Tibial nerve (tissue), 4 donors: ENCODE data around the gene USP6NL. TPM values are rescaled to one million over a fixed set of nuclear protein-coding genes. Genes with fewer than 3 reads are reported as not detected.

Source experiments
- DNase-seq, 2 donors: peaks; one replicate each; pipeline ENCODE4 v3.0.0-alpha.2; 2019; ENCODE audit warnings: low spot score in 2 of 2
- H3K27ac ChIP-seq, 4 donors: fragments of 200-600 bp; sonication (generic) in 3 of 4; one replicate each; pipeline ENCODE4 v1.5.1; 2017 to 2019; ENCODE audit warnings: mild to moderate bottlenecking in 1 of 4
- H3K27me3 ChIP-seq, 2 donors: fragments of 200-600 bp; sonication (generic) in 1 of 2; one replicate each; pipeline versions ENCODE4 v1.5.1 to v1.6.0; 2017 to 2019
- H3K36me3 ChIP-seq, 3 donors: fragments of 200-600 bp; sonication (generic); one replicate each; pipeline ENCODE4 v1.5.1; 2018 to 2019
- H3K4me1 ChIP-seq, 4 donors: fragments of 200-600 bp; sonication (generic) in 3 of 4; one replicate each; pipeline ENCODE4 v1.5.1; 2017 to 2019
- H3K4me3 ChIP-seq, 4 donors: fragments of 200-600 bp; sonication (generic) in 3 of 4; one replicate each; pipeline ENCODE4 v1.5.1; 2017 to 2019; ENCODE audit warnings: mild to moderate bottlenecking in 1 of 4, moderate library complexity in 1 of 4
- H3K9me3 ChIP-seq, 4 donors: fragments of 200-600 bp; sonication (generic) in 3 of 4; one replicate each; pipeline ENCODE4 v1.5.1; 2017 to 2019
- EP300 ChIP-seq, 2 donors: sonication (generic); formaldehyde crosslinking; IDR thresholded peaks; one replicate each; pipeline ENCODE4 v1.6.1; 2017; ENCODE audit warnings: antibody characterized with exemption in 2 of 2, mild to moderate bottlenecking in 1 of 2
- POLR2A ChIP-seq, 2 donors: fragments of 450-650 bp; IDR thresholded peaks; one replicate each; pipeline ENCODE4 v1.6.1; 2017; ENCODE audit warnings: antibody characterized with exemption in 2 of 2, mild to moderate bottlenecking in 2 of 2, moderate library complexity in 2 of 2
- WGBS, 2 donors: methylation state at CpG; one replicate each; pipeline ENCODE4 v1.1.5; 2018; 5-methylcytosine and 5-hydroxymethylcytosine counted together
- total RNA-seq, 4 donors: library from RNA; depleted of rRNA; stranded (reverse); fragments of >200 nt; gene quantifications; one replicate each; pipeline ENCODE4 v1.1.0, GENCODE V29; 2016
- TF ChIP-seq, protein P1 (sequence below), 5 experiments: fragments of 200-600 bp in 3 of 5; fragments of 450-650 bp in 2 of 5; sonication (generic) in 3 of 5; IDR thresholded peaks; one replicate each; pipeline ENCODE4 v1.5.1; 2016 to 2019; ENCODE audit warnings: antibody characterized with exemption in 5 of 5, mild to moderate bottlenecking in 3 of 5, moderate library complexity in 2 of 5

Gene USP6NL
- total RNA-seq, 4 donors from 2014 or later: 21.8 to 33.9 (median 25.0) TPM

DNA sequence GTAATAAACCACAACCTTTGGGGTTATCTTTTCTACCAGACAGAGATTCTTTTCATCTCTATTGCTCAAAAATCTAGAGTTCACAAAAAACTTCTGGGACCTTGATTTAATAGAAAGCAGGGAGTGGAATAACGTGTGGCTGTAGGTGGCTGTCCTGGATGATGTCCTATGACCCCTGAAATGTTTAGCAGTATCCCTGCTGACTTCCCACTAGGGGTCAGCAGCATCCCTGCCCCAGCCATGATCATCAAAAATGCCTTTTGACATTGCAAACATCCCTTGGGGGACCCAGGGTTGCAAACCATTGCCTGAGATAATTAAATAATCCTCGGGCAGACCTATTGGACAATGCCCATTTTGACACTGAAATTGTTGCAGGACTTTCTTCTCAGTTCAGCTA is 177.1 kb downstream of the USP6NL start:
- Histone ChIP-seq H3K27ac (no peak overlapping the region), H3K4me1 (no peaks in the 10 kb centered on the region), H3K36me3 (no peaks in the 10 kb centered on the region), H3K4me3 (no peak overlapping the region), H3K27me3 (no peaks in the 10 kb centered on the region), H3K9me3 (peaks cover 0 to 8% (median 0%) of the 10 kb centered on the region in 4 donors)
- DNase-seq: no peak
- 35 to 43% methylated on average over 2 of the region's 2 CpGs for WGBS, 2 donors
- TF ChIP-seq, protein P1, sequence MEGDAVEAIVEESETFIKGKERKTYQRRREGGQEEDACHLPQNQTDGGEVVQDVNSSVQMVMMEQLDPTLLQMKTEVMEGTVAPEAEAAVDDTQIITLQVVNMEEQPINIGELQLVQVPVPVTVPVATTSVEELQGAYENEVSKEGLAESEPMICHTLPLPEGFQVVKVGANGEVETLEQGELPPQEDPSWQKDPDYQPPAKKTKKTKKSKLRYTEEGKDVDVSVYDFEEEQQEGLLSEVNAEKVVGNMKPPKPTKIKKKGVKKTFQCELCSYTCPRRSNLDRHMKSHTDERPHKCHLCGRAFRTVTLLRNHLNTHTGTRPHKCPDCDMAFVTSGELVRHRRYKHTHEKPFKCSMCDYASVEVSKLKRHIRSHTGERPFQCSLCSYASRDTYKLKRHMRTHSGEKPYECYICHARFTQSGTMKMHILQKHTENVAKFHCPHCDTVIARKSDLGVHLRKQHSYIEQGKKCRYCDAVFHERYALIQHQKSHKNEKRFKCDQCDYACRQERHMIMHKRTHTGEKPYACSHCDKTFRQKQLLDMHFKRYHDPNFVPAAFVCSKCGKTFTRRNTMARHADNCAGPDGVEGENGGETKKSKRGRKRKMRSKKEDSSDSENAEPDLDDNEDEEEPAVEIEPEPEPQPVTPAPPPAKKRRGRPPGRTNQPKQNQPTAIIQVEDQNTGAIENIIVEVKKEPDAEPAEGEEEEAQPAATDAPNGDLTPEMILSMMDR (IDR thresholded peaks at IDR 0.05): no peak
- TF ChIP-seq EP300 (IDR thresholded peaks at IDR 0.05): no peak
- TF ChIP-seq POLR2A (IDR thresholded peaks at IDR 0.05): no peak

DNA sequence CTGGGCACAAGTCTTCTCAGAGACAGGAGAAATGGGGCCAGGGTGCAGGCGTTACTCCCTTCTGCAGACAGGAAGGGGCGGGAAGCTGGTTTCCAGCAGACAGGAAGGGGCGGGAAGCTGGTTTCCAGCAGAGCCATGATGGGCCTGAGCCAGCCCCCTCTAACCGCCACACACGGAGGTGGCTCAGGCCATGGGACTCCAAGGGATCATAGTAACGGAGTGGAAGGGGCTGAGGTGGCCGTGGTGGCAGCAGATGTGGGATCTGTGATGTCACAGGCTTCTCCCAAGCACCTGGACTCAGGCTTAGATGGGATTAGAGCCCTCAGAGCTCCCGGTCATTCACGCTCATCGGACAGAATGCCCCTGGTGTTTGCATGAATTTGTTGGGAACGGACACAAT is 177.8 kb downstream of the USP6NL start:
- Histone ChIP-seq H3K4me1 (no peaks in the 10 kb centered on the region), H3K36me3 (no peaks in the 10 kb centered on the region), H3K4me3 (no peak overlapping the region), H3K9me3 (peaks cover 0 to 12% (median 0%) of the 10 kb centered on the region in 4 donors), H3K27me3 (no peaks in the 10 kb centered on the region), H3K27ac (no peak overlapping the region)
- WGBS, 2 donors: 90 to 91% methylated on average over 11 of the region's 11 CpGs
- TF ChIP-seq POLR2A (IDR thresholded peaks at IDR 0.05): no peak
- TF ChIP-seq EP300 (IDR thresholded peaks at IDR 0.05): no peak
- TF ChIP-seq, protein P1 (IDR thresholded peaks at IDR 0.05): no peak
- no peak for DNase-seq

DNA sequence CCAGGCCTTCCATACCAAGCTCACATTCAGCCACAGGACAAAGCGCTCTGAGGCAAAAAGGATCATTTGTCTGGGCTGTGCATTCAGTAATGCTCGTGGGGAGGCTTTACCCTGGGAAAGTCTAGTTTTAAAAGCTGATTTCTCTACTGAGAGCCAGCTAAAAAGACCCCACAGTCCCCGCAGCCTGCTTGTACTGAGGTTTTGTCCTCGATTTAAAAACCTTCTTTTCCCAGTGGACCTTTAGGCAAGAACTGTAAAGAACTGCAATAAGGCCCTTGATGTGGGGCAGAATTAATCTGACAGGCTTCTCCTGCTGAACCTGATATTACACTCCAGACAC is 180.3 kb downstream of the USP6NL start:
- H3K4me1 ChIP-seq: no peaks in the 10 kb centered on the region
- no peaks in the 10 kb centered on the region for H3K27me3 ChIP-seq
- no peak overlapping the region for H3K27ac ChIP-seq
- H3K36me3 ChIP-seq: no peaks in the 10 kb centered on the region
- 61 to 64% methylated on average over 4 of the region's 4 CpGs for WGBS, 2 donors
- TF ChIP-seq POLR2A (IDR thresholded peaks at IDR 0.05) (no peak), EP300 (IDR thresholded peaks at IDR 0.05) (no peak)
- TF ChIP-seq, protein P1 (IDR thresholded peaks at IDR 0.05): no peak
- H3K9me3 ChIP-seq: peaks cover 0 to 12% (median 0%) of the 10 kb centered on the region in 4 donors
- H3K4me3 ChIP-seq: no peak overlapping the region
- DNase-seq: no peak

DNA sequence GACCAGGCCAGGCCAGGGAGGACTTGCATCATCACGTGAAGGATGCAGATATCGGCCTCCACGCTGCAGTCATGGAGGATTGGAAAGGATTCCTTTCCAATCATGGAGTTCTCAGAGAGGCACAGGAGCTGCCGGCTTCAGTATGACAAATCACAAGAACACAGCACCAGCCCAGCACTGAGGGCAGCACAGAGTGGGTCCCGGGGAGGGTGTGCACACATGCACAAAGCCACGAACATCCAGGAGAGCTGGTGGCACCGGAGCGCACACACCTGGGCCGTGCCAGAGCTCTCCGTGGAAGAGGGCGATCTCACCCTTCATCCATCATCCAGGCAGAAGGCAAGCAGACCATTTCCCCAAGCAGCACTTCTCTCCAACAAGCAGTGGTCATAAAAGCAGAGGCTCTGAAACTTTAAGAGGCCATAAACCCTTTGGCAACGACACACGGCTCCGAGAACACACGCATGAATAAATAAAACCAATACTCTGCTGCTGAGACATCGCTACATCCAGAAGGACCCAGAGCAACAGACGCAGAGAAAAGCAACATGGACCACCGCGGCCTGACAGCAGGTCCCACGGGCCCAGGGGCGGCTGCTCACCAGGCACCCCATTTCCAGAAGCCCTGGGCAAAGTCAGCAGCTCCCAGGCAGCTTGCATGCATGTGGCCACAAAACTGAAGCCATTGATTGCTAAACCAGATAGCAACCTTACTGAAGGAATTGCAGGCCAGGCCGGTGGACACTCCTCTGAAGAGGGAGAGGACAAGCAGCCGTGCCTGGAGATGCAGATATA is 180.8 kb downstream of the USP6NL start:
- no peak for DNase-seq
- 71 to 75% methylated on average over 21 to 23 of the region's 23 CpGs for WGBS, 2 donors
- H3K36me3 ChIP-seq: no peaks in the 10 kb centered on the region
- no peaks in the 10 kb centered on the region for H3K27me3 ChIP-seq
- H3K9me3 ChIP-seq: peaks cover 0 to 12% (median 0%) of the 10 kb centered on the region in 4 donors
- TF ChIP-seq POLR2A (IDR thresholded peaks at IDR 0.05) (no peak), EP300 (IDR thresholded peaks at IDR 0.05) (no peak)
- TF ChIP-seq, protein P1 (IDR thresholded peaks at IDR 0.05): no peak
- H3K27ac ChIP-seq: no peak overlapping the region
- no peaks in the 10 kb centered on the region for H3K4me1 ChIP-seq
- H3K4me3 ChIP-seq: no peak overlapping the region

DNA sequence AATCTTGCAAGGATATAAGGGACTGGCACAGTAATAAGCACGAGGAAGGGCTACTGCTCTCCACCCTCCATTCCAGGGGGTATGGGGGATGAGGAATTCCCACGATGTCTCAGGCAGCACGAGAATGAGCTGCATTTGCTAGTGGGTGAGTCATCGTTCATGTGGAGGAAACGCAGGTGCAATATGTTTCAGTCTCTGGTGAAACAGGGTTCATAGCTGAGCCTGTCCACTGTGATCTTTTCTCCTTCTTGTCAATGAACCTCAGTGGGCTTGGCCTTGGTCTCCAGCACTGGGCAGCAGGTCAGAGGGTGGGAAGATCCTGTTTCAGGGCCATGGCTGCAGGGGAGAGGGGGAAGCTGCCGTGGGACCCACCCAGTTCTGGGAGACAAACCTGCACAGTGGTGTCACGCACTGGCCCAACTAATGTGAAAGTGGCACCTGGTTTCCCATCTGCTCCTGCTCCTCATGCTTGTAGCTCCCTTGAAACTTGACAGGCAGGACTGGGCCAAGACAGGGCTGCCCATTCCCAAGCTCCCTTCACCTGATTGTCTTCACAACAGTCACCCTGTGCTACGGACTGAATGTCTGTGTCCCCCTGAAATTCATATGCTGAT is 181.9 kb downstream of the USP6NL start:
- no peaks in the 10 kb centered on the region for H3K4me1 ChIP-seq
- H3K27ac ChIP-seq: no peak overlapping the region
- WGBS, 2 donors: 91 to 96% methylated on average over 7 to 8 of the region's 8 CpGs
- TF ChIP-seq EP300 (IDR thresholded peaks at IDR 0.05) (no peak), POLR2A (IDR thresholded peaks at IDR 0.05) (no peak)
- TF ChIP-seq, protein P1 (IDR thresholded peaks at IDR 0.05): no peak
- H3K36me3 ChIP-seq: no peaks in the 10 kb centered on the region
- H3K9me3 ChIP-seq: peaks cover 0 to 12% (median 0%) of the 10 kb centered on the region in 4 donors
- DNase-seq: no peak
- H3K4me3 ChIP-seq: no peak overlapping the region
- no peaks in the 10 kb centered on the region for H3K27me3 ChIP-seq
